ENCODE measurements around the gene SLC17A1. TPM values are rescaled to one million over a fixed set of nuclear protein-coding genes. Genes with fewer than 3 reads are reported as not detected.

Gene SLC17A1
- total RNA-seq, 4 donors from 2014 or later, result not detected

GRCh38 chr6:25833136-25833535, 1.3 kb upstream of the SLC17A1 start:
- Histone ChIP-seq H3K4me3 (no peak overlapping the region), H3K27me3 (no peaks in the 10 kb centered on the region), H3K27ac (no peak overlapping the region), H3K4me1 (no peaks in the 10 kb centered on the region), H3K36me3 (no peaks in the 10 kb centered on the region), H3K9me3 (no peaks in the 10 kb centered on the region)
- intact Hi-C loops (cut with DNase I; ENCODE audit: low total_unique reads), result no loop called here
- TF ChIP-seq CTCF (IDR thresholded peaks at IDR 0.05) (no peak), POLR2A (IDR thresholded peaks at IDR 0.05) (no peak)
- DNase-seq, result no peak

- TF ChIP-seq POLR2A (IDR thresholded peaks at IDR 0.05), result no peak
- TF ChIP-seq CTCF (IDR thresholded peaks at IDR 0.05), result no peak
- Histone ChIP-seq H3K36me3 (no peaks in the 10 kb centered on the region), H3K4me3 (no peak overlapping the region), H3K9me3 (no peaks in the 10 kb centered on the region), H3K27me3 (no peaks in the 10 kb centered on the region), H3K4me1 (no peaks in the 10 kb centered on the region), H3K27ac (no peak overlapping the region)
- intact Hi-C loops (cut with DNase I; ENCODE audit: low total_unique reads), result no loop called here
- DNase-seq, result no peak
Measured at GRCh38 chr6:25832670-25833069, 818 bp upstream of the SLC17A1 start.

- Histone ChIP-seq H3K27ac (no peak overlapping the region), H3K27me3 (no peaks in the 10 kb centered on the region), H3K36me3 (no peaks in the 10 kb centered on the region), H3K4me3 (no peak overlapping the region), H3K4me1 (no peaks in the 10 kb centered on the region), H3K9me3 (no peaks in the 10 kb centered on the region)
- DNase-seq, result no peak
- intact Hi-C loops (cut with DNase I; ENCODE audit: low total_unique reads), result no loop called here
- no peak for TF ChIP-seq CTCF (IDR thresholded peaks at IDR 0.05)
- TF ChIP-seq POLR2A (IDR thresholded peaks at IDR 0.05), result no peak
Measured at GRCh38 chr6:25832307-25832662, 433 bp upstream of the SLC17A1 start.

GRCh38 chr6:25830458-25830857, 1.4 kb downstream of the SLC17A1 start:
- intact Hi-C loops (cut with DNase I; ENCODE audit: low total_unique reads), result no loop called here
- Histone ChIP-seq H3K4me3 (no peak overlapping the region), H3K27ac (no peak overlapping the region), H3K36me3 (no peaks in the 10 kb centered on the region), H3K4me1 (no peaks in the 10 kb centered on the region), H3K27me3 (no peaks in the 10 kb centered on the region), H3K9me3 (no peaks in the 10 kb centered on the region)
- no peak for DNase-seq
- no peak for TF ChIP-seq POLR2A (IDR thresholded peaks at IDR 0.05)
- TF ChIP-seq CTCF (IDR thresholded peaks at IDR 0.05), result no peak

- DNase-seq, result no peak
- Histone ChIP-seq H3K36me3 (no peaks in the 10 kb centered on the region), H3K27me3 (no peaks in the 10 kb centered on the region), H3K4me1 (no peaks in the 10 kb centered on the region), H3K9me3 (no peaks in the 10 kb centered on the region), H3K27ac (no peak overlapping the region), H3K4me3 (no peak overlapping the region)
- intact Hi-C loops (cut with DNase I; ENCODE audit: low total_unique reads), result no loop called here
- TF ChIP-seq POLR2A (IDR thresholded peaks at IDR 0.05) (no peak), CTCF (IDR thresholded peaks at IDR 0.05) (no peak)
Measured at GRCh38 chr6:25829375-25829774, 2.5 kb downstream of the SLC17A1 start.

All from uterus (tissue), 4 donors.